KG1 (cell line): ENCODE measurements around the gene TMEM205.
"Not testable (repeated sequence)": the region's sequence is repeated elsewhere in the genome, so short reads cannot be mapped to it uniquely, and the experiment has no call there.

Source experiments
- DNase-seq: peaks from one replicate; lab custom pipeline; 2025; lab: John Stamatoyannopoulos, UW

The TMEM205 gene

DNA sequence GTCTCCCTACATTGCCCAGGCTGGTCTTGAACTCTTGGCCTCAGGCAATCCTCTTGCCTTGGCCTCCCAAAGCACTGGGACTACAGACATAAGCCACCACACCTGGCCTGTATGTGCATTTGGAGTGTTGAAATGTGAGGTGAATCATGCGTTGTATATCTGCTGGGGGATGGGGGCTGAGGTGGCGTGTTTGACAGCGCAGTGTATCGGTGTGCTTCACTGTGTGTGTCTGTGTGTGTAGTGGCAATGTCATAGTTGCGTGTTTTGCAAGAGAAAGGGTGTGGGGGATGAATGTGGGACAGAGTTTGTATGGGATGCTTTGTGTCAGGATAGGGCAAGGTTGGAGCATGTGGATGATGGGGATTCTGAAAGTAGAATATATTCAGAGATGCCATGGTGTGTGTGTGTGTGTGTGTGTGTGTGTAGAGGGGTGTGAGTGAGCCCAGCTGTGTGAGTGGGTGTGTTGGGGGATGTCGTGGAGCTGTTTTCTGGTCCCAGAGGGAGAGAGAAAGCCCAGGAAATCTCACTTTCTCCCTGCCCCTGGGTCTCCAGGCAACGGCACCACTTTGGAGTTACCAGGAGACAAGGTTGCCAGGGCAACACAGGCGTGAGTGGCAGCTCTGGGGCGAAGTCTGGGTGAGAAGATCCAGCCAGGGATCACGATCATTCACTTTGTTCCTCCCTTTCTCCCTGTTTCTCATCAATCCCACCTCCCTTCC lies 27.3 kb upstream of the TMEM205 start:
- no peak for DNase-seq

GRCh38 chr19:11370744-11371143 lies 24.7 kb upstream of the TMEM205 start:
- no peak for DNase-seq

GRCh38 chr19:11367528-11367927 lies 21.5 kb upstream of the TMEM205 start:
- no peak for DNase-seq

DNA sequence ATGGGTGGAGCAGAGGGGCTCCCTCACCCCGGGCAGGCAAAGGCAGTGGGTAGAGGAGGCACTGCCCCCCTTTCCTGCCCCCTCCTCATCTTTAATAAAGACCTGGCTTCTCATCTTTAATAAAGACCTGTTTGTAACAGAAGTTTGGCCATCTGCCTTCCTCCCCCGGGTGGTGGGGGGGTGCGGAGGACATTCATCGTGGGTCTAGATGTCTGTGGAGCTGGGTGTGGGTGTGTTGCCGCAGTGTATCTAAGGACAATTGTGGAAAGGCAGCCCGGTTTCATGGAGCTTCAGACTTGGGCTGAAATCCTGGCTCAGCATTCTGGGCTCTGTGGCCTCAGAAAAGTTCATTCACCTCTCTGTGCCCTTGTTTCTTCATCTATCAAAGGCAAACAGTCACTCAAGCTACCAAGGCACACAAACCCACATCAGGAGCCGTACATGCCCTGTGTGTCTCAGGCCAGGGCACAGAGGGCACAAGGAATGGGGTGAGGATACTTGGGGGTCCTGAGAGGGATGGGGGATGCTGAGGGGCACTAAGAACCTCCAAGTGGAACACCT lies 19.6 kb upstream of the TMEM205 start:
- no peak for DNase-seq

DNA sequence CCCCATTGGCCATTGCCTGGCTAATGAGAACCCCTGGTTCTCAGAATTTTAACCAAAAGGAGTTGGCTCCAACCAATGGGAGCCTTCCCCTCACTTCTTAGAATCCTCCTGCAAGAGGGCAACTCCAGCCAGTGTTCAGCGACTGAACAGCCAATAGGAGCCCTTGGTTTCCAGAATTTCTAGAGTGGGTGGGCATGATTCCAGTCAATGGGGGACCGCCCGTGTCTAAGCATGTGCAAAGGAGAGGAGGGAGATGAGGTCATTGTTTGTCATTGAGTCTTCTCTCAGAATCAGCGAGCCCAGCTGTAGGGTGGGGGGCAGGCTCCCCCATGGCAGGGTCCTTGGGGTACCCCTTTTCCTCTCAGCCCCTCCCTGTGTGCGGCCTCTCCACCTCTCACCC lies 18.9 kb upstream of the TMEM205 start:
- no peak for DNase-seq

DNA sequence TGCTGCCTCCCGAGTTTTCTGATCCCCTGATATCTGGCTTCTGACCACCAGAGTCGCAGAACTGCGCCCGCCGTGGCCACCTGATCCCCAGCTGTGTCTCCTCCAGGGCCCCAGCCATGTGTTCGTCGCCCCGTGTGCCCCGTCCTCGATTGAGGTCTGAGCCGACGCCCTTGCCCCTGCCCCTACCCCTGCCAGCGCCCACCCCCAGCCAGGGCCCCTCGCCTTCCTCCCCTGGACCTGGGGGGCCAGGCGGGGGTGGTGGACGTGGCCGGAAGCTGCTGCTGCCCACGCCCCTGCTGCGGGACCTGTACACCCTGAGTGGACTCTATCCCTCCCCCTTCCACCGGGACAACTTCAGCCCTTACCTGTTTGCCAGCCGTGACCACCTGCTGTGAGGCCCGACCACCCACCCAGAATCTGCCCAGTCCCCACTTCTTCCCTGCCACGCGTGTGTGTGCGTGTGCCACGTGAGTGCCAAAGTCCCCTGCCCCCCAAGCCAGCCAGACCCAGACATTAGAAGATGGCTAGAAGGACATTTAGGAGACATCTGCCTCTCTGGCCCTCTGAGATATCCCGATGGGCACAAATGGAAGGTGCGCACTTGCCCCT lies 18.3 kb upstream of the TMEM205 start:
- no peak for DNase-seq

DNA sequence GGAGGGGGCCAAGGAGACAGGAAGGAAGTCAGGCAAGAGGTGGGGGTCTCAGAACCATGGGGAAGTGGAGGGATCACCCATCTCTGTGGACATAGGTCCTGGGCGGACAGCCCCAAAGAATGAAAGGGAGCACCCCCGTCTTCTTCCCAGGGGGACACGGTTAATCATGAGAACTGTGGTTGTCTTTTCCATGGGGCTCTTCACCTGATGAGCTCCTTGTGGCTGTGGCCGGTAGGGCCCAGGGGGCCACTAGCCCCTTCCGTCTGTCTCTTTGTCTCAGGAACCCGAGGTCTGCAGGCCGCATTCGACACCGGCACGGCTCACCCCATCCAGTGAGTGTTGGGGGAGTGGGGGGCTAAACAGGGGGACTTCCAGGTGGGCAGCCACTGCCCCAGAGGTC lies 17.8 kb upstream of the TMEM205 start:
- DNase-seq, result no peak

GRCh38 chr19:11361771-11362731 lies 16.0 kb upstream of the TMEM205 start:
- DNase-seq, result no peak

DNA sequence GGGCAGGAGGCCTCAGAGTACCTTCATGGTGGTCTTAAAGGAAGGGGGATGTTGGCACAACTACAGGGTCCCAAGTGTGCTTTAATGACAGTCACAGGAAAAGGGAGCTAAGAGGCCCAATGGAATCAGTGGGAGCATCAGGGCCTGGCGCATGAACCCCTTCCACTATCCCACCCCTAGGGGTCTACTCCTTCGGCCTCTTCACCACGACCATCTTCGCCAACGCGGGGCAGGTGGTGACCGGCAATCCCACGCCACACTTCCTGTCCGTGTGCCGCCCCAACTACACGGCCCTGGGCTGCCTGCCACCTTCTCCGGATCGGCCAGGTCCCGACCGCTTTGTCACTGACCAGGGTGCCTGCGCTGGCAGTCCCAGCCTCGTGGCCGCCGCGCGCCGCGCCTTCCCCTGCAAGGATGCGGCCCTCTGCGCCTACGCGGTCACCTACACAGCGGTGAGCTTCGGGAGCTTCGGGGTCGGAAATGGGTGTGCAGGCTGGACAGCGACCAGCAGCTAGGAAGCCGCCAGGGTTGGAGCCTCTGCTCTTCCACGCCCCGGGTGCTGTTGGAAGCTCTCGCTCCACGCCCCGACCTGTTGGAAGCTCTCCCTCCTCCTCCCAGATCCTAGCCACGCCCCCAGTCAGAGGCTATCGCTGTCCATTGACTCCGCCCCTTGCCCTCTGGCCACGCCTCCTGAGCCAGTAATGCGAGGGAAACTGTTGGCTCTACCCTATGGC lies 15.1 kb upstream of the TMEM205 start:
- no peak for DNase-seq

- no peak for DNase-seq
Observed at GRCh38 chr19:11359421-11359820, 13.4 kb upstream of the TMEM205 start.

GRCh38 chr19:11356676-11357550 lies 10.8 kb upstream of the TMEM205 start:
- DNase-seq, result no peak

DNA sequence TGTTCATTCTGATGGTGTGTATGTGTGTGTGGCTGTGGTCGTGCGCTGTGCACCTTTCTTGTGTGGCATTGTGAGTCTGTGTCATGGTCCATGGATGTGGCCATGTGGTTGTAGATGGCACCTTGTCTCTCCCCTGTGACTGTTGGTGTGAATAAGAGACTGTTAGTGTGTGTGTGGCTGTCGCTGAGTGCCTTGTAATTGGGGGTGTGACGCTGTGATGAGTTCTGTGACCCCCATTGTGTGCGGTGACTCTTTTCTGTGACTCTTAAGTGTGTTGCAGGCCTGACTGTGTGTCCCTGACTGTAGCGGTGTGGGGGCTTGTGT lies 10.0 kb upstream of the TMEM205 start:
- no peak for DNase-seq

DNA sequence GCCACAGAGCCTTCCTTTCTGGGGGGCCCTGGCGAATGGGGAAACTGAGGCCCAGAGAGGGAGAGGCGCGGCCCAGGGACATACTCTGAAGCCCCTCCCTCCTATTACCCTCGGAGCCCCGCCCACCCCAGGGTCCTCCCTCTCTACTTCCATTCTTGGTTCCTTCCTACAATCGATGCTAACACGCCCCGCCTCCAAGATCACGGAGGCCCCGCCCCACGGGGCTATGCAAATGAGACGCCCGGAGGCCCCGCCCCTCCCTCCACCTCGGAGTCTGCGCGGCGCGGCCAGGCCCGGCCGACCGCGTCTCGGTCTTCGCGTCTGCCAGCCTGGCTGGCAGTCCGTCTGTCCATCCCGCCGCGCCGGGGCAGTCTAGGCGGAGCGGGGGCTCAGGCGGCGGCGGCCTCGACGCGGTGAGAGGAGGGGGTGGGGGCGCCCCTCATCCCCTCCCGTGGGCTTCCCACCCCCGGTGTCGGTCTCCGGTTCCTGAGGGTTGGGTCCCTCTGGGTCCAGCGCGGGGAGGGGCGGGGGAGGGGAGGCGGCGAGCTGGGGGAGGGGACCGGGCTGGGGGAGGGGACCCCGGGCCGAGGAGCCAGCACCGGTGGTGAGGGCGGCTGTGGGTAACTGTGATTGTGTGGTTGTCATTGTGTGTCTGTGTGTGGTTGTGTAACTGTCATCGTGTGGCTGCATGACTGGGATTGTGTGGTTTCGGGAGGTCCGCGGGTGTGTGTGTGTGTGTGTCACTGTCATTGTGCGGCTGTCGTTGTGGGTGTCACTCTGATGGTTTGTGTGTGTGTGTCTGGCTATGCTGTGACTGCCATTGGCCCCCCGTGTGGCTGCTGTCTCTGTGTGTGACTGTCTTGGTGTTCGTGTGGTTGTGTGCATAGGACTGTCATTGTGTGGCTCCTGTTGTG lies 9.3 kb upstream of the TMEM205 start, which contains the start of gene PLPPR2:
TSS of gene PLPPR2 (plus strand) at position 273 of the 914 bp plus-strand sequence. CDS start 2,242 bp downstream, outside the sequence.
- no peak for DNase-seq

GRCh38 chr19:11354102-11354501 lies 8.0 kb upstream of the TMEM205 start:
- not testable (repeated sequence) for DNase-seq

DNA sequence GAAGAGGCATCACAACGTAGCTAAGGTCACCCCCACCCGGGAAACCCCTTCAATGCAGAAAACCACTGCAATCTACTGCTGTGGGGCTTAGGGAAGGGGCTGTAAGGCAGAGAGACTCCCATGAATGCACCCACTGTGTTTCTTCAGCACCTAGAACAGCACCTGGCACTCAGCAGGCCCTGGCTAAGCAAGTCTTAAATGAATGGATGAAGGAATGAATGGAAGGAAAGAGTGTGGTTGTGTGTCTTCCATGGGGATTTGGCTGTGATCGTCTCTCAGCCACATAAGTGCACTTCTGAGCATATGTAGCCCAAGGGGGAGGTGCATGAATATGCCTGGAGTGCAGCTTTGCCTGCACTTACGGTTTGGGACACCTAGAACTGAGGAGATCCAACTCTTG lies 3.1 kb upstream of the TMEM205 start:
- DNase-seq, result no peak

GRCh38 chr19:11347546-11348039 lies 1.5 kb upstream of the TMEM205 start:
- DNase-seq, result no peak

- no peak for DNase-seq
Observed at GRCh38 chr19:11345122-11345803, 805 bp downstream of the TMEM205 start.

- DNase-seq, result no peak
Observed at GRCh38 chr19:11342429-11342828, 3.6 kb downstream of the TMEM205 start.

DNA sequence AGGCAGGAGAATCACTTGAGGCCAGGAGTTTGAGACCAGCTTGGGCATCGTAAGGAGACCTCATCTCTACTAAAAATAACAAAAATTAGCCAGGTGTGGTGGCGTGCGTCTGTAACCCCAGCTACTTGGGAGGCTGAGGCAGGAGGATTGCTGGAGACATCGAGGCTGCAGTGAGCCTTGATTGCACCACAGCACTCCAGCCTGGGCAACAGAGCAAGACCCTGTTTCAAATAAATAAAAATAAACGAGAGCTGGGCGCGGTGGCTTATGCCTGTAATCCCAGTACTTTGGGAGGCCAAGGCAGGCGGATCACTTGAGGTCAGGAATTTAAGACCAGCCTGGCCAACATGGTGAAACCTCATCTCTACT lies 6.0 kb downstream of the TMEM205 start:
- not testable (repeated sequence) for DNase-seq
